Measurements from ENCODE around the gene PLAAT3. TPM values are rescaled to one million over a fixed set of nuclear protein-coding genes. Genes with fewer than 3 reads are reported as not detected.

Gene PLAAT3
- 22.5 and 51.3 TPM in 2 replicates for total RNA-seq

DNA sequence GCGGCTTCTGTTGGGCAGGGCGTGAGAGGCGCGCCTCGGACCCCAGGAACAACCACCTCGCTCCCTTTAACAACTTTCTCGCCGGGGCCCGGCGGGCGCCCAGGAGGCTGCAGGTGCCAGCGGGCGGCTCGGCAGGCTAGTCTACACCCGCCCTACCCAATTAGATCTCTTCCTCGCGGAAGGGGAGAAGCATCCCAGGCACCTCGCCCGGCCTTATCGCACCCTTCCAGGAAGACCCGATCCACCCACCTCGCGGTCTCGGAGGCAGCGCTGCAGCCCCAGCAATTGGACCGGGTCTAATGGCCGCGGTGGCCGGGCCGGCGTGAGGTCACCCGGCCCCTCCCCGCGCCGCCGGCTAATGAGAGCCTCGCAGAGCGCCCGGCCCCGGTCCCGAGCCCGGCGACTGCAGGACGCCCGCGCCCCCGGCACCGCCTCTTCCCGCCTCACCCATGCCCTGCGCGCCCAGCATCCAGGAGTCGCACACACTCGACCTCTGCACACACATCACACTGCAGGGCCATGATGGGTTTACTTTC, at the start of gene PLAAT3:
PLAAT3 (minus strand) TSS at position 298 of the 536 bp plus-strand sequence. CDS start 419 bp downstream, outside the sequence.

DNA sequence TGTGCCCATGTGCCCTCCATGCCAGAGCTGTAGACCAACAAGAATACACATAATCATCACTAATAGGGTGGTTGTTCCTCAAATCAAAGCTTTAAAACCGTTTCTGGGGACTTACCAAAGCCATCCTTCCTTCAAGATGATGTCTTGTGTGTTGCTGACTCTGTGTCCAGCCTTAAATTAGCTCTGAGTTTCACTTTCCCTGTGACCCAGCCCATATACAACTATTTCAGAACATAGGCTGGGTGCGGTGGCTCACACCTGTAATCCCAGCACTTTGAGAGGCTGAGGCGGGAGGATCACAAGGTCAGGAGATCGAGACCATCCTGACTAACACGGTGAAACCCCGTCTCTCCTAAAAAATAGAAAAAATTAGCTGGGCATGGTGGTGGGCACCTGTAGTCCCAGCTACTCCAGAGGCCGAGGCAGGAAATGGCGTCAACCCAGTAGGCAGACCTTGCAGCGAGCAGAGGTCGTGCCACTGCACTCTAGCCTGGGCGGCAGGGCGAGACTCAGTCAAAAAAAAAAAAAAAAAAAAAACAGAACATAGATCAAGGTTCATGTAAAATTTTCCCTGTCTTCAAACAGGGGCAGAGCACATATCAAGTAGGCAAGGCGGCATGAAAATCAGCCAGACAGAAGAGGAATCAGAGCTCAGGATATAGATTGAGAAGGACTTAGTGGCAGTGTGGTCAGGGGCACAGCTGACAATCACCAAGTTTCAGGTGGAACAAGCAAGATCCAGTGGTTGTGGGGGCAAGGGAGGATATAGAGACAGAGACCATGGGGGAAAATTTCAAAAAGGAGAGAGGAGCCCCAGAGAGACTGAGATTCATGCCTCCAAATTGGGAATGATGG, 50.8 kb downstream of the PLAAT3 start, which contains the start of gene PLAAT2:
PLAAT2 (minus strand) TSS at position 179 of the 855 bp plus-strand sequence; CDS start at position 124, 55 bp downstream.

DNA sequence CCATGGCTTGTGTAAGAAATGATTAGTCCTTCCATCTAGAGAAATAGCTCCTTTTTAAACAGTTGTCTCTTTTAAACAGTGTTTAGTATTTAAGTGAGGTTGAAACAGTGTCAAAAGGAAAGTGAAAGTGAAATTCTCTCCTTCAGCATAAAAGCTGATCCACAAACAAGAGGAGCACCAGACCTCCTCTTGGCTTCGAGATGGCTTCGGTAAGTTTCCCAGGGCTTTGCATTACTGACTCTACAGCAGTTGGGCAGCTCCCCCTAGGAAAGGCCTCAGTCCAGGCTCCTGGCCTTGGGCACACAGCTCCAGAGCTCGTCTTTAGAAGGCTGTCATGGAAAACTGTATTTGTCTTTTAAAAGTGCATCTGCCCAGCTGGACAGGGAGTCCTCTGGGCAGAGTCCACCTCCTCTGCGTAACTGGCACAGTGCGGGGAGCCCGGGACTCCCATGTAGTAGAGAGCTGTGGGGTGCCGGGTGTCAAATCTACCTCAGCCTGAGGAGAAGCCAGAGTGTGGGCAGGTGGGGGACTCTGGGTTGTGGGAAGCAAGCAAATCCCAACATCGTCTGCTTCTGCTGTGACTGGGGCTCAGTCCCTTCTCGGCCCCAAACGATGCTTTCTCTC, 77.5 kb downstream of the PLAAT3 start, which contains the start of gene PLAAT4:
PLAAT4 (plus strand) TSS at position 140 of the 624 bp plus-strand sequence; CDS start at position 201, 61 bp downstream.

Other genes starting within 250 kb of the PLAAT3 start
- gene SLC22A9, start 244.6 kb downstream of the PLAAT3 start, total RNA-seq = not detected in 2 replicates
- not detected in 2 replicates for gene PLAAT5, start 123.3 kb downstream of the PLAAT3 start, total RNA-seq
- not detected in 2 replicates for gene LGALS12, start 108.3 kb downstream of the PLAAT3 start, total RNA-seq
- gene PLAAT4, start 77.6 kb downstream of the PLAAT3 start, total RNA-seq = 0.81 and 2.9 TPM in 2 replicates
- not detected in 2 replicates for gene PLAAT2, start 51.1 kb downstream of the PLAAT3 start, total RNA-seq
- 86.0 and 93.2 TPM in 2 replicates for gene ATL3, start 56.9 kb upstream of the PLAAT3 start, total RNA-seq
- gene RTN3, start 67.1 kb upstream of the PLAAT3 start, total RNA-seq = 31.1 and 44.2 TPM in 2 replicates
- 16.4 and 21.8 TPM in 2 replicates for gene ZFTA, start 154.3 kb upstream of the PLAAT3 start, total RNA-seq
- 15.2 and 17.0 TPM in 2 replicates for gene SPINDOC, start 199.0 kb upstream of the PLAAT3 start, total RNA-seq
- gene MARK2, start 224.7 kb upstream of the PLAAT3 start, total RNA-seq = 10.2 and 12.0 TPM in 2 replicates

Data from endothelial cell of coronary artery (primary cell).